Sigmoid colon (tissue), 7 donors: ENCODE data around the gene KRT27. TPM values are rescaled to one million over a fixed set of nuclear protein-coding genes. Genes with fewer than 3 reads are reported as not detected.

ENCODE experiments used
- DNase-seq: peaks from one replicate; pipeline ENCODE4 v3.0.0-alpha.2; 2019
- H3K27ac ChIP-seq, 4 donors: fragments of 200-600 bp; sonication (generic); one replicate each; pipeline ENCODE4 v1.5.1; 2016 to 2019; ENCODE audit warnings: mild to moderate bottlenecking in 1 of 4
- H3K27me3 ChIP-seq, 3 donors: fragments of 200-600 bp; sonication (generic); one replicate each; pipeline ENCODE4 v1.5.1; 2019; ENCODE audit warnings: mild to moderate bottlenecking in 1 of 3
- H3K36me3 ChIP-seq, 4 donors: fragments of 200-600 bp; sonication (generic); one replicate each; pipeline ENCODE4 v1.5.1; 2016 to 2019
- H3K4me1 ChIP-seq, 4 donors: fragments of 200-600 bp; sonication (generic); one replicate each; pipeline ENCODE4 v1.5.1; 2017 to 2019
- H3K4me3 ChIP-seq, 4 donors: fragments of 200-600 bp; sonication (generic); one replicate each; pipeline ENCODE4 v1.5.1; 2017 to 2019; ENCODE audit warnings: mild to moderate bottlenecking in 2 of 4, moderate library complexity in 1 of 4
- H3K9me3 ChIP-seq, 4 donors: fragments of 200-600 bp in 3 of 4; sonication (generic) in 3 of 4; one replicate each; pipeline versions ENCODE4 v1.5.1 to v1.6.1; 2013 to 2019
- CTCF ChIP-seq, 4 experiments: fragments of 450-650 bp in 3 of 4; fragments of 200-600 bp in 1 of 4; IDR thresholded peaks; one replicate each; pipeline ENCODE4 v1.5.1; 2016 to 2019; ENCODE audit warnings: antibody characterized with exemption in 4 of 4, mild to moderate bottlenecking in 3 of 4, moderate library complexity in 2 of 4
- EP300 ChIP-seq, 4 donors: sonication (generic); formaldehyde crosslinking; IDR thresholded peaks; one replicate each; pipeline ENCODE4 v1.6.1; 2017; ENCODE audit warnings: antibody characterized with exemption in 4 of 4
- POLR2A ChIP-seq, 2 donors: fragments of 450-650 bp; IDR thresholded peaks; one replicate each; pipeline ENCODE4 v1.6.1; 2016; ENCODE audit warnings: antibody characterized with exemption in 2 of 2, mild to moderate bottlenecking in 2 of 2, moderate library complexity in 2 of 2
- POLR2AphosphoS5 ChIP-seq, 4 donors: sonication (generic); formaldehyde crosslinking; IDR thresholded peaks; one replicate each; pipeline ENCODE4 v1.6.1; 2017; ENCODE audit warnings: antibody characterized with exemption in 4 of 4
- WGBS, 2 donors: extraction: QIAGEN DNeasy Blood & Tissue Kit; methylation state at CpG; one replicate each; pipeline ENCODE4 v1.1.7; 2013; 5-methylcytosine and 5-hydroxymethylcytosine counted together
- intact Hi-C: fragments of 100-400 bp; cut with DNase I; formaldehyde crosslinking; loops from one replicate; pipeline ENCODE4 v1.15.1; 2023
- polyA plus RNA-seq, 3 donors: library from polyadenylated mRNA; stranded (reverse); fragments of 200-250 nt; gene quantifications; one replicate each; pipeline ENCODE4 v1.2.3, GENCODE V29; 2013
- total RNA-seq, 4 donors: library from RNA; depleted of rRNA; stranded (reverse); fragments of >200 nt; gene quantifications; one replicate each; pipeline ENCODE4 v1.1.0, GENCODE V29; 2016
- donor health status: healthy with polysubstance abuse.
- donor health status: Bipolar disorder and iron deficiency.
- donor health status: healthy.

The KRT27 gene
- total and polyA plus RNA-seq, 7 donors: 0.07 to 0.55 TPM; not detected in 5

- no peak for TF ChIP-seq EP300 (IDR thresholded peaks at IDR 0.05)
- TF ChIP-seq POLR2A (IDR thresholded peaks at IDR 0.05): no peak
- TF ChIP-seq CTCF (IDR thresholded peaks at IDR 0.05): no peak
- no peak for TF ChIP-seq POLR2AphosphoS5 (IDR thresholded peaks at IDR 0.05)
- intact Hi-C loops: no loop called here
- Histone ChIP-seq H3K36me3 (peaks cover 0 to 8% (median 0%) of the 10 kb centered on the region in 4 donors), H3K27ac (no peak overlapping the region), H3K4me3 (no peak overlapping the region), H3K27me3 (peaks cover 0 to 46% (median 3%) of the 10 kb centered on the region in 3 donors), H3K9me3 (peaks cover 0 to 3% (median 0%) of the 10 kb centered on the region in 4 donors), H3K4me1 (peaks cover 0 to under 1% (median 0%) of the 10 kb centered on the region in 4 donors)
- WGBS, 2 donors: 77 to 82% methylated on average over 3 of the region's 3 CpGs
- no peak for DNase-seq
Measured at GRCh38 chr17:40812639-40813038, 30.3 kb upstream of the KRT27 start.

GRCh38 chr17:40810494-40810893 is 28.1 kb upstream of the KRT27 start:
- intact Hi-C loops: no loop called here
- no peaks in the 10 kb centered on the region for H3K4me1 ChIP-seq
- no peaks in the 10 kb centered on the region for H3K36me3 ChIP-seq
- no peak for TF ChIP-seq CTCF (IDR thresholded peaks at IDR 0.05)
- TF ChIP-seq EP300 (IDR thresholded peaks at IDR 0.05): no peak
- TF ChIP-seq POLR2AphosphoS5 (IDR thresholded peaks at IDR 0.05): no peak
- TF ChIP-seq POLR2A (IDR thresholded peaks at IDR 0.05): no peak
- DNase-seq: no peak
- H3K4me3 ChIP-seq: no peak overlapping the region
- H3K9me3 ChIP-seq: peaks cover 0 to 3% (median 0%) of the 10 kb centered on the region in 4 donors
- no peak overlapping the region for H3K27ac ChIP-seq
- WGBS, 2 donors: 61 to 64% methylated on average over 6 of the region's 6 CpGs
- peaks cover 0 to 65% (median 3%) of the 10 kb centered on the region in 3 donors for H3K27me3 ChIP-seq

GRCh38 chr17:40809721-40810421 is 27.5 kb upstream of the KRT27 start:
- Histone ChIP-seq H3K9me3 (peaks cover 0 to 3% (median 0%) of the 10 kb centered on the region in 4 donors), H3K4me1 (no peaks in the 10 kb centered on the region), H3K36me3 (no peaks in the 10 kb centered on the region), H3K27ac (no peak overlapping the region), H3K27me3 (peaks cover 0 to 71% (median 3%) of the 10 kb centered on the region in 3 donors), H3K4me3 (no peak overlapping the region)
- WGBS, 2 donors: 71 to 84% methylated on average over 2 of the region's 2 CpGs
- intact Hi-C loops: no loop called here
- TF ChIP-seq POLR2A (IDR thresholded peaks at IDR 0.05): no peak
- TF ChIP-seq POLR2AphosphoS5 (IDR thresholded peaks at IDR 0.05): no peak
- no peak for TF ChIP-seq EP300 (IDR thresholded peaks at IDR 0.05)
- TF ChIP-seq CTCF (IDR thresholded peaks at IDR 0.05): no peak
- DNase-seq: no peak

GRCh38 chr17:40806131-40806530 is 23.8 kb upstream of the KRT27 start:
- no peak for DNase-seq
- Histone ChIP-seq H3K4me3 (no peak overlapping the region), H3K36me3 (no peaks in the 10 kb centered on the region), H3K27me3 (peaks cover 0 to 61% (median 3%) of the 10 kb centered on the region in 3 donors), H3K27ac (no peak overlapping the region), H3K9me3 (no peaks in the 10 kb centered on the region), H3K4me1 (no peaks in the 10 kb centered on the region)
- intact Hi-C loops: no loop called here
- no peak for TF ChIP-seq EP300 (IDR thresholded peaks at IDR 0.05)
- TF ChIP-seq POLR2A (IDR thresholded peaks at IDR 0.05): no peak
- no peak for TF ChIP-seq POLR2AphosphoS5 (IDR thresholded peaks at IDR 0.05)
- TF ChIP-seq CTCF (IDR thresholded peaks at IDR 0.05): no peak
- WGBS, 2 donors: 81 to 85% methylated on average over 3 of the region's 3 CpGs
